Left ventricle myocardium inferior (tissue), 1 donor: Measurements from ENCODE around the gene AUTS2. TPM values are rescaled to one million over a fixed set of nuclear protein-coding genes. Genes with fewer than 3 reads are reported as not detected.

Experiments
- DNase-seq: peaks from one replicate; pipeline ENCODE4 v3.0.0-alpha.2; 2020
- H3K27ac ChIP-seq: fragments of 200-600 bp; replicated peaks from 2 replicates; pipeline ENCODE4 v1.8.0; 2021
- H3K27me3 ChIP-seq: fragments of 200-600 bp; 2 replicates; pipeline ENCODE4 v1.8.0; 2021; ENCODE audit warnings: low read depth
- H3K36me3 ChIP-seq: fragments of 200-600 bp; 2 replicates; pipeline ENCODE4 v1.8.0; 2021
- H3K4me1 ChIP-seq: fragments of 200-600 bp; 2 replicates; pipeline ENCODE4 v1.8.0; 2021
- H3K4me3 ChIP-seq: fragments of 200-600 bp; 2 replicates; pipeline ENCODE4 v1.8.0; 2021; ENCODE audit warnings: mild to moderate bottlenecking, moderate library complexity
- H3K9me3 ChIP-seq: fragments of 200-600 bp; replicated peaks from 2 replicates; pipeline ENCODE4 v1.8.0; 2021
- intact Hi-C: fragments of 100-400 bp; cut with micrococcal nuclease; formaldehyde crosslinking; loops from one replicate; pipeline ENCODE4 v1.11.0; 2022
- total RNA-seq: library from RNA; stranded (reverse); fragmentation: NEBNext Ultra II Directional; extraction: Animal tissue kit (Norgen Biotek cat#: 25700); gene quantifications from one replicate; pipeline ENCODE4 v1.2.1, GENCODE V29; 2021
- TF ChIP-seq, protein P1 (sequence below): fragments of 200-600 bp; IDR thresholded peaks from 2 replicates; pipeline ENCODE4 v1.8.0; 2021; ENCODE audit warnings: antibody characterized with exemption, mild to moderate bottlenecking, borderline replicate concordance
- donor health status: DM: no; HTN: yes; CAD: no; lungs with severe emphysema.

Gene AUTS2
- total RNA-seq, 1 donor from 2014 or later, result 10.5 TPM

DNA sequence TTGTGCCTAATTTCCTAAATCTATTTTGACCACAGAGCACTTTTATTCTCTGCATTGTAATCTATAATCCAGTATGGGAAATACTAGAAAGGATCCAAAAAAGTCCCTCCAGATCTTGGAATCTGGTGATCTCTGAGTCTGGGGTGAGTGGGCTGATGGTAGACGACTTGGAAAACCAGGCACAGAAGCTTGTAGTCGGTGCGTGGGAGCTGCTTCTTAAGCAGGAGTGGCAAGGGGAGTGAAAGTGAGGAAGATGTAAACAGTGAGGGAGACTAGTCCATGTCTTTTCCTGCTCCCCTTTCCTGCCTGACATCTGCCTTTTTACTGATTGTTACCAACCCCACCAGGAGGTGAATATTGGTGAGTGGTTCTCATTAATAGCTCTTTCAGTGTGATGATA is 6.8 kb downstream of the AUTS2 start:
- no peaks in the 10 kb centered on the region for H3K36me3 ChIP-seq
- TF ChIP-seq, protein P1, sequence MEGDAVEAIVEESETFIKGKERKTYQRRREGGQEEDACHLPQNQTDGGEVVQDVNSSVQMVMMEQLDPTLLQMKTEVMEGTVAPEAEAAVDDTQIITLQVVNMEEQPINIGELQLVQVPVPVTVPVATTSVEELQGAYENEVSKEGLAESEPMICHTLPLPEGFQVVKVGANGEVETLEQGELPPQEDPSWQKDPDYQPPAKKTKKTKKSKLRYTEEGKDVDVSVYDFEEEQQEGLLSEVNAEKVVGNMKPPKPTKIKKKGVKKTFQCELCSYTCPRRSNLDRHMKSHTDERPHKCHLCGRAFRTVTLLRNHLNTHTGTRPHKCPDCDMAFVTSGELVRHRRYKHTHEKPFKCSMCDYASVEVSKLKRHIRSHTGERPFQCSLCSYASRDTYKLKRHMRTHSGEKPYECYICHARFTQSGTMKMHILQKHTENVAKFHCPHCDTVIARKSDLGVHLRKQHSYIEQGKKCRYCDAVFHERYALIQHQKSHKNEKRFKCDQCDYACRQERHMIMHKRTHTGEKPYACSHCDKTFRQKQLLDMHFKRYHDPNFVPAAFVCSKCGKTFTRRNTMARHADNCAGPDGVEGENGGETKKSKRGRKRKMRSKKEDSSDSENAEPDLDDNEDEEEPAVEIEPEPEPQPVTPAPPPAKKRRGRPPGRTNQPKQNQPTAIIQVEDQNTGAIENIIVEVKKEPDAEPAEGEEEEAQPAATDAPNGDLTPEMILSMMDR, result no peak
- no peak overlapping the region for H3K4me3 ChIP-seq
- H3K27me3 ChIP-seq, result peaks cover 6% of the 10 kb centered on the region
- no peaks in the 10 kb centered on the region for H3K9me3 ChIP-seq
- intact Hi-C loops, result no loop called here
- H3K27ac ChIP-seq, result no peak overlapping the region
- DNase-seq, result no peak
- peaks cover 26% of the 10 kb centered on the region for H3K4me1 ChIP-seq

DNA sequence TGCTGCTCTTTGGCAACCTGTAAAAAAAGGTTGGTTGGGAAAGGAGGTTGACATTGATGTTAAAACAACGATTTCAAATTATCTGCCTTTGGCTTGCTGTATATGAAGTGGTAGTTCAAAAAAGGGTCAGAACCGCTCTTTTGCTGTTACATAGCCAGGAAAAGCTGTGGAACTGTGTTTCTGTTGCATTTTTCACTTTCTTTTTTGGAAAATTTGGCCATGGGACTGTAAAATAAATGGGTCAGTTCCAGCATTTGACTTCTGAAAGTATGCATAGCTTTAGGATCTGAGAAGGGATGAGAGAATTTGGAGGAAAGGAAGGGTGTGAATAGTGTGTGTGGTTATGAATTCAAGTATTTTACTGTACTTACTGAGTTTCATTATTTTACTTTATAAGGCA is 7.3 kb downstream of the AUTS2 start:
- Histone ChIP-seq H3K4me1 (peaks cover 26% of the 10 kb centered on the region), H3K36me3 (no peaks in the 10 kb centered on the region), H3K27me3 (peaks cover 6% of the 10 kb centered on the region), H3K9me3 (no peaks in the 10 kb centered on the region), H3K4me3 (no peak overlapping the region), H3K27ac (no peak overlapping the region)
- TF ChIP-seq, protein P1, result no peak
- intact Hi-C loops, result no loop called here
- DNase-seq, result no peak

DNA sequence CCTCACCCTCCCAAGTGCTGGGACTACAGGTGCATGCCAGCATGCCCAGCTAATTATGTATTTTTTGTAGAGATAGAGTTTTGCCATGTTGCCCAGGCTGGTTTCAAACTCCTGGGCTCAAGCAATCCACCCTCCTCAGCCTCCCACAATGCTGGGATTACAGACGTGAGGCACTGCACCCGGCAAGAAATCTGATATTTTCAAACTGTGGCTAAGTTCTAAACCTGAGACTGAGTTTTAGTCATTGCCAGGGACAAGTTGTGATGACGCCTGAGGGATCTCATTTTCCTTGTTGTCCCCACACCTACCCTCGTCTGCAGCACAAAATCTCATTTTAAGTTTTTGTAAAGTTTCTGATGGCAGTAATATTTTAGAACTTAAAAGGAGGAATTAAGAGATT is 9.8 kb downstream of the AUTS2 start:
- intact Hi-C loops, result no loop called here
- no peak for DNase-seq
- Histone ChIP-seq H3K4me3 (no peak overlapping the region), H3K4me1 (peaks cover 23% of the 10 kb centered on the region), H3K27ac (no peak overlapping the region), H3K9me3 (no peaks in the 10 kb centered on the region), H3K27me3 (peaks cover 6% of the 10 kb centered on the region), H3K36me3 (no peaks in the 10 kb centered on the region)
- TF ChIP-seq, protein P1, result no peak

DNA sequence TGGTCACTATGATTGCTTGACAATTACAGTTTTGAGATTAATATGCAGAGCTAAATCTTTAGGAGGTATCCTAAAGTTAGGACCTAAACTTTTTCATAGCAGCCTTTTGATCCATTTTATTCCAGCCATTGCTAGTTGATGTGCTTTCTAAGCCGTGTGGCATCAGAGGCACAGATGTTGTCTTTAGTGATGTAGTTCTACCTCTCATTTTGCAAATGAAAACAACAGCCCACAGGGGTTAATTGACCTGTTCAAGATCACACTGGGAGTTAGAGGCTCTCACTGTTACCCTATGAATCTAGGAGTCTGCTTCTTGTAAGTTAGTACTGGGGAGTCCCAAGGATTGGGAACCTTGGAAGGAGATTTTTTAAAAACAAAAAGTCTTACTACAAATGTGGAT is 10.6 kb downstream of the AUTS2 start:
- H3K9me3 ChIP-seq, result no peaks in the 10 kb centered on the region
- no peak overlapping the region for H3K27ac ChIP-seq
- peaks cover 6% of the 10 kb centered on the region for H3K27me3 ChIP-seq
- H3K36me3 ChIP-seq, result no peaks in the 10 kb centered on the region
- H3K4me3 ChIP-seq, result no peak overlapping the region
- TF ChIP-seq, protein P1, result no peak
- intact Hi-C loops, result no loop called here
- peaks cover 25% of the 10 kb centered on the region for H3K4me1 ChIP-seq
- no peak for DNase-seq

DNA sequence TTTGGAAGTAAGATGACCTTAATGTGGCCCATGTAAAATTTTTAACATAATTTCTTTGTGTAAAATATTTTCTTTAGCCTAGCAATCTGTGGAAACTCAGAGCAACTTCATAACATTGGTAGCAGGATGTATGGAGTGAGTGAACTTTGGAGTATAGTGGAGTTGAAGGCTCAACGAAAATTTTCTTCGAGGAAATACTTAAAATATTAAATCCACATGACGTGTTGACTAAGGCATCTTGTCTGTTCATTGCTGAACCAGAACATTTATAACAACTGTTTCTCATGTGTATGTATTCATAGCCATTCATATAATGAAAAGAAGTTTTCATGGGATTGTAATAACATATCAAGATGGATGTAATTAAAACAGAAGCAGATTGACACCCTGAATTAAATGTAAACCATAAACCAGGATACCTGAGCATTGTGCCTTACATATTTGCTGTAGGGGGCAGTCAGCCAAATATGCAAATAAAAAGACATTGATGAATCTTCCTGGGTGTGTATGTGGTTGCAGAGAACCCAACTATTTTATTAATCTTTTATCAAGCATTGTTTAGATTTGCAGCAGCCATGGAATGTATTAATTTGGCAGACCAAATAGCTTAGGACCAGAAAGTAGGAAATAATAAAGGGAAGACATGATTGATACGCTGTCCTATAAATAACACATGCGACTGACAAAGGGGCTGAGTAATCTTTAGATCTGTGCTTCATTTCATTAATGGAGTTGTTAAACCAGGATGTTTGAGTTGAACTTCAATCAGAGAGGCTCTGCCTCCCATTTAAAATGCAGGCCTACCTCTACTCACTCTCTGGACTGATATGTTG is 11.5 kb downstream of the AUTS2 start:
- peaks cover 6% of the 10 kb centered on the region for H3K27me3 ChIP-seq
- no peaks in the 10 kb centered on the region for H3K36me3 ChIP-seq
- no peak overlapping the region for H3K4me3 ChIP-seq
- intact Hi-C loops, result no loop called here
- no peaks in the 10 kb centered on the region for H3K9me3 ChIP-seq
- no peak for DNase-seq
- TF ChIP-seq, protein P1, result no peak
- H3K4me1 ChIP-seq, result peaks cover 26% of the 10 kb centered on the region
- no peak overlapping the region for H3K27ac ChIP-seq
